ENCODE data around the gene WEE1.
A peak's percentile ranks its signal among the peaks of the same experiment; 100 is the strongest.
"Not testable (repeated sequence)": the region's sequence is repeated elsewhere in the genome, so short reads cannot be mapped to it uniquely, and the experiment has no call there.

WEE1 gene

DNA sequence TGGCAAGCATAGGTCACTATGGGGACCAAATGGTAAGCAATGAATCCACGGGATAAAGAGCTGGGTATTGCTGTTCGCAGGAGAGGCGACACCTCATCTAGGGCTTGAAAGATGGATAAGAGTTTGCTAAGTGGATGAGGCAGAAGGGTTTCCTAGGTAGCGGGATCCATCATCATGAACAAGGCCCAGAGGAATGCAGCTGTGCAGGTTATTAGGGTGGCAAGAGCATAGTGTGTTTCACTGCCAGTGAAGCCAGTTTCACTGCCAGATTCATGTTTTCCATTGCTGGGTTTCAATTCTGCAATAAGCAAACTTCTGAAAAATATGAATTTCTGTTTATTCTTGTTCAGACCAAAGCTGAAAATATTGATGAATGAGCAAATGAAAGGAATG, 27.2 kb downstream of the WEE1 start:
- no peak for DNase-seq

DNA sequence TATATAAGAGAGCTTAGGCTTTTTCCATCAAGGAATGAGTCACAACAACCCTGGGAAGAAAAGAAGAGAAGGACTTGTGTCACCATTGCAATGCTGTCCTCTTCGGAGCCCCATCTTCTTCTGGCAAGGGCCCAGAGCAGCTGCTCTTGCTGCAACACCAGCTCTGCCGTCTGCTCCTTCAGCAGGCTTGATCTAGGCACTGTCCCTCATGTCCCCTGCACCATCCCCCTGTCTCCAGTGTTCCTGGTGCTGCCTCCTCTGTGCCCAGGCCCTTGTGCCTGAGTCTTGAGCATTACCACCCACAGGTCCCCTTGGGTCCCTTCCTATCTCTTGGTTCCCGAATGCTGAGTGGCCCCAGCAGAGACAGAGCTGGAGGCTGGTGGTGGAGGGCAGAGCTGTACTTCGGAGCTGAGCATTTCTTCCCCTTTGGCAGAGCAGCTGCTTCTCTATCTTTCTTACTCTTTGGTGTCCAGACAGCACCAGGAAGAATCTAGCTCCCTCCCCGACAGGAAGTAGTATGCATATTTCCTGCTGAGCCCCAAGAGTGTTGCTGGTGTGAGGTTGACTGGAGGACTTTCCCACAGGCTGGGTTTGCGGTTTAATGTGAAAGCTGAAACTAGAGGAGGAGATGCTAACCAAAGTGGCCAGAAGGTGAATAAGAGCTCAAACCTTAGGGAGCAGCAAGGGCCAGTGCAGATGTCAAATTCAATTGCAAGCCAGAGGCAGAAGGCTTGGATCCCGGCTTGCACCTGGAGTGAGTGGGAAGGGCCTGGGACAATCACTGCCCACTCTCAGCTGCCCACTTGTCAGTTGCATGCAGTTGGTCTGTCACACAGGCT, 27.8 kb downstream of the WEE1 start:
- peak in 1 of 2 experiments; percentile 38 for DNase-seq

DNA sequence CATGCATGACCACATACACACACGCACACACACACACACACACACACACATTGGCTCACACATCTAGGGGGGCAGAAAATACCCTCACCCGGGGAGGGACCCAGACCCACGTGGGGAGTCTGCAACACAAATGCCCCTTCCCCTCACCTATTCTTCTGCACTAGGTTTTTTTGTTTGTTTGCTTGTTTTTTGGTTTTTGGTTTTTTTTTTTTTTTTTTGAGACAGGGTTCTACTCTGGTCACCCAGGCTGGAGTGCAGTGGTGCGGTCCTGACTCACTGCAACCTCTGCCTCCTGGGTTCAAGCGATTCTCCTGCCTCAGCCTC, 28.4 kb downstream of the WEE1 start:
- DNase-seq: no peak

DNA sequence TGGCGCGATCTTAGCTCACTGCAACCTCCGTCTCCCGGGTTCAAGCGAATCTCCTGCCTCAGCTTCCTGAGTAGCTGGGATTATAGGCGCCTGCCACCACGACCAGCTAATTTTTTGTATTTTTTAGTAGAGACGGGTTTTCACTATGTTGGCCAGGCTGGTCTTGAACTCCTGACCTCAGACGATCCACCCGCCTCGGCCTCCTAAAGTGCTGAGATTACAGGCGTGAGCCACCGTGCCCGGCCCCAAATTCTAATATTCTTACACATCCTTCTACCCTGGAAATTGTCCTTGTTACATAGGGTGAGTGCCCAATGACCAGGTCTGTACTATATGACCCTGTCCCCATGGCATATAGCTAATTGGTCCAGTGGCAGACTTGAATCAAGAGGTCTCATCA, 29.7 kb downstream of the WEE1 start:
- not testable (repeated sequence) for DNase-seq

DNA sequence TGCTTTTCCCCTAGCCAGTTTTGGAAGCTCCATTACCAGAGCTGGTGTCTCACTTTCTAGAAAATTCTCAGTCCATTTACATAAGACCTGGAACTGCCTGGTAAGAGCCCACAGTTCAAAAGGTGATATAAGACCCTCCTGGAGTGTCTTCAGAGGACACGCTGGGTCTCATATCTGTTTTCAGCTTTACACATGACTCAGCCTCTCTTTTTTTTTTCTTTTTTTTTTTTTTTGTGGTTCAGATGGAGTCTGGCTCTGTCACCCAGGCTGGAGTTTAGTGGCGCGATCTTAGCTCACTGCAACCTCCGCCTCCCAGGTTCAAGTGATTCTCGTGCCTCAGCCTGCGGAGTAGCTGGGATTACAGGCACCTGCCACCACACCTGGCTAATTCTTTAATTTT, 30.7 kb downstream of the WEE1 start:
- DNase-seq: no peak

DNA sequence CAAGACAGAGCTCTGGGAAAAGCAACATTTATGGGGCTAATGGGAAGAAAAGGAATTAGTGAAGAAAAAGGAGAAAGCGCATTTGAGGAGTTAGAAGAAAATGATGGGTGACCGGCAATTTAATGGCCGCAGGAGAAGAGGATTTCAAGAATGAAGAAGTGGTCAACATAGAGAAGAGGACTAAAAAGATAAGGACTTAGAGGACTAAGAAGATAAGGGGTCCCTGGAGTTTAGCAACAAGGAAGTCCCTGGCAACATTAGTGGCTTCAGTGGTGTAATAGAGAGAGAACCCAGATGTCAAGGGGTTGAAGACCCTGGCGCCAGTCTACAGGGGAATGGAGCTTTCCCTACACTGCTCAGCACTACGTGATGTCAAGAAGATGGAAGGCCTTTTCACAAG, 32.3 kb downstream of the WEE1 start:
- no peak for DNase-seq

DNA sequence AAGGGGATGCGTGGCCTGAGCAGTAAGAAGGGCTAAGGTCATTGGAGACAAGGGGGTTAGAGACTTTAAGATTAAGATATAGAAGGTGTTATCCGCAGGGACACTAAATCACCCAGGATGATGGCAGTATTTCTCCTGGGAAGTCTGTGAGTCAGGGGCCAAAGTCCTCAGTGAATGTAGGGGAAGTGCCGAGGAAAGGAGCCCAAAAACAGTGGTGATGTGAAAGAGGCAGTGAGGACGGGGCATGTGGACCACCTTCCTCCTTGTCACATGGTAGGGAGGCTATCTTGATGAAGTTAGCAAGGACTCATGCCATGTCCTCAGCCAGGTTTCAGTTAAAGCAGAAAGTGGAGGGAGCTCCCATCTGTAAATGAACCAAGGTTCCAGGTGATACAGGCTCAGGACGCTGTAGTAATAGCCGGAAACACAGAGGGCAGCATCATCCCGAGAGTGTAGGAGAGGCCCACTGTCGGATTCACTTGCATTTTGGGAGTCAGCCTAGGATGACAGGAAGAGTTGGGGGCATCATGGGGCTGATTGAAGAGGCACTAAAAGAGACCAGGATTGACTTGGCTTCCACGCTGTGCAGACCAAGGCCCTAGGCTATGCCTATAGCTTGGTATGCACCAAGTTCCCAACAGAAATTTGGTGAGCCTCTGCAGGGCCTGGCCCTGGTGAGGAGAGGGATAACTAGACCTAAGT, 33.5 kb downstream of the WEE1 start:
- no peak for DNase-seq

DNA sequence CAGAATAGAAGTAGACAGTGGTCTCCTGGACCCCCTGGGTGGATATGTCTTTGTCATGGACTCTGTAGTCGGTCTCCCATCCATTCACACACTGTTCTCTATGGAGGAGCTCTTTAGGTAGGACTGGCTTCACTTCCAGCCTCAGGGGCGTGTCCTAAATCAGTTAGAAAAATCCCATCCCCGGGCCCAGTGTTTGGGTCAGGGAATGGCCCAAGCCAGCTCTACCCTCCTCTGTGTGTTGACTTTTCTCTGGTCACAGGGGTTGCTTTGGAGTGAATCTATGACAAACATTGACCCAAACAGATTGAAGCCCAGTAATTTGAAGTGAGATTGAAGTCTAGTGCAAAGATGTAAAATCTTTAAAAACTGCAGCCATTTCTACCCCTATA, 34.0 kb downstream of the WEE1 start:
- DNase-seq: no peak

DNA sequence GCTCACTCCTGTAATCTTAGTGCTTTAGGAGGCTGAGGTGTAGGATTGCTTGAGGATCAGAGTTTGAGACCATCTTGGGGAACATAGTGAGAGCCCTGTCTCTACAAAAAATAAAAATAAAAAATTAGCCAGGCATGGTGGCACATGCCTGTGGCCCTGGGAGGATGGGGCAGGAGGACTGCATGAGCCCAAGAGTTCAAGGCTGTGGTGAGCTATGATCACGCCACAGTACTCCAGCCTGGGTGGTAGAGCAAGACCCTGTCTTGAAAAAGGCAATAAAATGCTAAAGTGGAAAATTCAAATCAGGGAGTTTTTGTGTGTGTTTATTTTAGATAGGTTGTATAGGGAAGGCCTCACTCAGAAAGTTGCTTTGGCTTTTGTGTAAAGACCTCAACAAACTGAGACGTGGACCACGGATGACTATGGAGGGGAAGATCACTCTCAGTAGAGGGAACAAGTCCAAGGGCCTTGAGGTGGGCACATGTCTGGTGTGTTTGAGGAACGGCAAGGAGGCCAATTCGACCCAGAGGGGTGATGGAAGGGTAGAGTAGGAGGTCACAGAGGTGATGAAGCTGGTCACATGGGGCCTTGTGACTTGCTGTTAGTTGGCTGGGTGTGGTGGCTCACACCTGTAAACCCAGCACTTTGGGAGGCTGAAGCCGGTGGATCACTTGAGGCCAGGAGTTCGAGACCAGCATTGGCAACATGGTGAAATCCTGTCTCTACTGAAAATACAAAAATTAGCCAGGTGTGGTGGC, 35.7 kb downstream of the WEE1 start:
- DNase-seq: no peak

DNA sequence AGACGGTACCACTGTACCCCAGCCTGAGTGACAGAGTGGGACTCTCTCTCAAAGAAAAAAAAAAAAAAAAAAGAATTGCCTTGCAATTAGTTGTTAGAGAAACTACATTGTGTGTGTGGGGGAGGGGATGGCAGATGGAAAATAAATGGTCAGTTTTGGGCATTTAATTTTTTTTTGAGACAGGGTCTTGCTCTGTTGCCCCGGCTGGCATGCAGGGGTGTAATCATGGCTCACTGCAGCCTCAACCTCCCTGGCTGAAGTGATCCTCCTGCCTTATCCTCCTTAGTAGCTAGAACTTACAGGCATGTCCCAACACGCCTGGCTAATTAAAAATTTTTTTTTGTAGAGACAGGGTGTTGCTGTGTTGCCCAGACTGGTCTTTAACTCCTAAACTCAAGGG, 36.4 kb downstream of the WEE1 start:
- no peak for DNase-seq

DNA sequence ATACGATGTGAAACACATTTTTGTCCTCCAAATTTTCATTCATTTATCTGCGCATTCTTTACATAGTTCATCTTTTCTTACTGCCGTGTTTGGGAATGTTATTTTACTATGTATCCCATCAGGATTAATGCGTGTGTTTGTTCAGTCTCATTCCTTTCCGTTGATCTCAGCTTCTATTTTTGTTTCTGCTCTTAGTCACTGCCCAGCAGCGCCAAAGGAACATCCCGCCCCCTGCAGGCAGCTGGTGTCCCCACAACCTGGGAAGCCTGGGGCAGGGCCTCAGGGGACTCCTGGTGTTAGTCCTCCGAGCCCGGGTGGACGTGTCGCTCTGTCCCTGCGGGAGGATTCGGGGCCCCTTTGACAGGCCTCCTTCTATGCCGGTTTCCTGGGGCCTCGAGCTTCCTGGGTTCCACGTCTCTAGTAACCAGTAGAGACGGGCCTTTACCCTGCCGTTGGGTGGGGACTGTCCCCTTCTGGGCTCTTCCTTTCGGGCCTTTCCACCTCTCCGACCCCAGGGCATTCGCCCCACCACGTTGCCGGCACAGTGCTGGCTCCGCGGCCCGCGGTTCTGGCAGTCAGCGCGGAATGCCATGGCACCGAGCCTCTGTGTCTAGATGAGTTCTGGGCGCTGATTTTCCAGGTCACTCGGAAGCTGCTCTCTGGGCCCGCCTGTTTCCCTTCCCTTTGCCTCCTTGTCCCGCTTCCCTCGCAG, 39.8 kb downstream of the WEE1 start:
- DNase-seq: peak; percentile 81 to 84

DNA sequence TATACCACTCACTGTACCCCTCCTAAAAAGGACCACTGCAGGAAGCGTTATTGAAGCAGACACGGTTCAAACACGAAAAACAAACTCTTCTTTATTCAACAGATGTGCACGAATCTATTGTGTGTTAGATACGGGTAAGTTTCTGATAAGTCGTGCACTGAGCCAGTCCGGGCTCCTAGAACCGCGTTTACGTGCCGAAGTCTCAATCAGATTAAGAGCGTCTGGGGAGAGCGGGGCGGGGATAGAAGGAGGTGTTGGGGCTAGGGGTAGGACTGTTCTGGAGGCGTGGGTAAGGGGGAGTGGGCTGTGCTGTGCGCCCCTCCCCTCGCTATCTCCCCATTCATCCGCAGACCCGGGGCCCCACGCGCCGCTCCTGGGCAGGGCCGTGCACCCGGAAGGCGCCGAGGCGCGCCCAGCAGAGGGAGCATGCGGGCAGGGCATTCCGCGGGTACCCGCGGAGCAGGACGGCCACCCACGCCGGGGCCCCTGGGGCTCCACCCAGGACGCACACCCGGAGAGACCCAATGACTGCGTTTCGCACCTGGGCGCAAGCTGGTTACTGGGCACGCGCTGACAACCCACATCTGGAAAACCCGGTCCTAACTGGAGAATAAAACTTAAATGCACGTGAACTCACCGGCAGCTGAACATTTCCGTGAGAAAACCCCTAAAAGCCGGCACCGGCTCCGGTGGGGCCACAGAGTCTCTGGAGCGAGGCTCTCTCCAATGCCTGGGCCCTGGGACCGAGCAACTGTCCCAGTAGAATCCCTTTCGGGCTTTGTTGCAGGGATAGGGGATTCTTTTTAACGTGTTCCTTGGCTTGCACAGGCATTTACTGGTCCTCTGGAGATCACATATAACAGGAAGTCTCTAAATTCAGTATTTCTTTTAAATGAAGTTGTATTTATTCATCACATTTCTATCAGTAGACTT, 40.6 kb downstream of the WEE1 start:
- DNase-seq: peak; percentile 91 to 93

DNA sequence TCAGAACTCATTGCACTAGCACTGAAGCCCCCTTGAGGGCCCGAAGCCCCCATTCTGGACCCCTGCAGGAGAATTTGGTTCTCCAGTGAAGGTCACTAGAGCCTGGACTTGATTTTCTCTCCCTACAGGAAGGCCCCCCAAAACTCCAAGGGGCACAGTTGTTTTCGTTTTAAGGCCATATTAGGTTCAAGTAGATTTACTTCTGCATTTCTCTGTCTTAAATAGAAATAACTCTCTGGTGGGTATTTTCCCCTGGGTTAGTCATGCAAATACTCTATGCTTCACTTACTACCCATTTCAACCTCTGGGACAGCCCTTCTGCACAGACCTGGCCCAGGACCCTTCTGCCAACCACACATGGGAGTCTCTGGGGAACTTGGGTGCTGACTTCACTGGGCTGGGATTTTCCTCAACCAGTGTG, 41.6 kb downstream of the WEE1 start:
- DNase-seq: no peak

DNA sequence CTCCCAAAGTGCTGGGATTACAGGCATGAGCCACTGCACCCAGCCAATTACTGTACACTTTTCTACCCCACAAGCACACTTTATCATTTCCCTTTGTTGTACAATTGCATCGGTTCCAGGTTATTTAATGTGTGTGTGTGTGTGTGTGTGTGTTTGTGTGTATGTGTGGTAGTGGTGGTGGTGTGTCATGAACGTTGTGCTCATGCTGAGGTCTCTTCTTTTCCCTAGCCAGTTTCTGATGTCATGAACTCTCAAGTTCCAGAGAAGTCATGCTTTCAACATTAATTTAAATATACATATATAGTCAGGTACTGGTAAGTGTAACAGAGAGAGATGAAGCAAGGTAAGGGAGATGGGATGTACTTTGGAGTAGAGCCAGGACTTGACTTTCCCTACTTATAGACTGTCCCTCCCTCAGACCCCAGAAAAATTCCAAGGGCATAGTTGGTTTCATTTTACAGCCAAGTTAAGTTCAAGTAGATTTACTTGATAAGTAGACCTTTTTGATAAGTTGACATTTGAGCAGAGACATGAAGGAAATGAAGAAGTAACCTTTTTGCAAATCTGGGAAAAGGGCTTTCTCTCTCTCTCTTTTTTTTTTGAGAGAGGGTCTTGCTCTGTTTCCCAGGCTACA, 42.7 kb downstream of the WEE1 start:
- DNase-seq: no peak

DNA sequence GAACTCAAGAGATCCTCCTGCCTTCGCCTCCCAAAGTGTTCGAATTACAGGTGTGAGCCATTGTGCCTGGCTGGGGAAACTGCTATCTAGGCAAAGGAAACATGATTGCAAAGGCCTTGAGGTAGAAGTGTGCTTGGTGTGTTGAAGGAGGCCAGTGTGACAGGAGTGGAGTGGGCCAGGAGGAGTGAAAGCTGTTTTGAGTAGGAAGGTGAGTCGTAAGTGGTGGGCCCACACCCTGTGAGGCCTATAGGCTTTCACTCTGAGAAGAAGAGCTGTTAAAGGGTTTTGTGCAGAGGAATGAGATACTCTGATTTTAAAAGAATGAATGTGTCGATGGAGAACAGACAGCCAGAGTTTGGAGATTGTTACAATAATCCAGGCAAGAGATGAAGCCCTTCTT, 43.4 kb downstream of the WEE1 start:
- no peak for DNase-seq

DNA sequence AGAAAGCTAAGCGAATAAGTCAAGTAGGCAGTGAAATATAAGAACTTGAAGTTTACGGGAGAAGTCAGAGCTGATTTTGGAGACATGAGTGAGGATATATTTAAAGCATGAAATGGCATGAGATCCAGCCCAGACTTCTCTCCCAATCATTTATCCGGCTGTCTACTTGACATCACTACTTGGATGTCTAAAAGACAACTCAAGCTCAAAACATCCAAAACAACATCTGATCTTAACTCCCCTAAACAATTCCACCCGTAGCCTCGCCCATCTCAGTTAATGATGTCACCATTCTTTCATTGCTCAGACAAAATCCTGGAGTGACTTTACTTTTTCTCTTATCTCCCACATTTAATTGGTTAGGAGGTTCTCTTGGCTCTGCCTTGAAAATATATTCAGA, 44.5 kb downstream of the WEE1 start:
- no peak for DNase-seq

DNA sequence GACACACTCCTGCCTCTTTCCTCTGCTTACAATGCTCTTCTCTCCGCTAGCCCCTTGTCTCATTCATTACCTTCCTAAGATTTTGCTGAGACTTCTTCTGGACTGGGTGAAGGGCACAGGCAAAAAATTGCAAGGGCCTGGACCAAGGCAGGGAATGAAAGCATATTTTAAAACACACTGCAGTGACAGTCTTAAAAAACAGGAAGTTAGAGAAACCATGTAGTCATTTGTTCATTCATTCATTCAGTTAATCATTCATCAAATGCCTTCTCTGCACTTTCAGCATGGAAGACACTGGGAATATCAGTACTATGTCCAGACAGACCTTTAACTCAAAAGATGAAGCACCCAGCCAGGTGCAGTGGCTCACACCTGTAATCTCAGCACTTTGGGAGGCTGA, 45.5 kb downstream of the WEE1 start:
- DNase-seq: no peak

DNA sequence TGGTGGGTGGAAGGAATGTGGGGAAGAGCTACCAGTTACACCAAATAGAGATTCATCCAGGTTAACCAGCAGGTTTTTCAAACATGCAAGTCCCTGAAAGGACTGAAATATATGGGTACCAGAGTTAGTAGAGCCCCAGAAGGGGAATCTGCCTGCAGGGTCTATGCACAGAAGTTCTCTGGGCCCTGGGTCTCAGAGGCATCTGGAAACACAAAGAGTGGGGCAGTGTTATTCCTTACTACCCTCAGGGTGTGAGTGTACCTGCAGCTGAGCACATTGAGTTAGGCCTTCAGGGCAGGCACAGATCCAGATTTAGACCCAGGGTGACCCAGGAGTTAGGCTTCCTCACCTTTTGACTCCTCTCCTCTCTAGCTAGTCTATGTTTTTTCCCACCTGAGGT, 46.5 kb downstream of the WEE1 start:
- DNase-seq: no peak

DNA sequence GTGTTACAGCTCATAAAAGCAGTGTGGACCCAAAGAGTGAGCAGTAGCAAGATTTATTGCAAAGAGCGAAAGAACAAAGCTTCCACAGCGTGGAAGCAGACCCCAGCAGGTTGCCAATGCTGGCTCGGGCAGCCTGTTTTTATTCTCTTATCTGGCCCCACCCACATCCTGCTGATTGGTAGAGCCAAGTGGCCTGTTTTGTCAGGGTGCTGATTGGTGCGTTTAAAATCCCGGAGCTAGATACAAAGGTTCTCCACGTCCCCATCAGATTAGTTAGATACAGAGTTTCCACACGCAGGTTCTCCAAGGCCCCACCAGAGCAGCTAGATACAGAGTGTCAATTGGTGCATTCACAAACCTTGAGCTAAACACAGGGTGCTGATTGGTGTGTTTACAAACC, 48.9 kb downstream of the WEE1 start:
- DNase-seq: not testable (repeated sequence)

DNA sequence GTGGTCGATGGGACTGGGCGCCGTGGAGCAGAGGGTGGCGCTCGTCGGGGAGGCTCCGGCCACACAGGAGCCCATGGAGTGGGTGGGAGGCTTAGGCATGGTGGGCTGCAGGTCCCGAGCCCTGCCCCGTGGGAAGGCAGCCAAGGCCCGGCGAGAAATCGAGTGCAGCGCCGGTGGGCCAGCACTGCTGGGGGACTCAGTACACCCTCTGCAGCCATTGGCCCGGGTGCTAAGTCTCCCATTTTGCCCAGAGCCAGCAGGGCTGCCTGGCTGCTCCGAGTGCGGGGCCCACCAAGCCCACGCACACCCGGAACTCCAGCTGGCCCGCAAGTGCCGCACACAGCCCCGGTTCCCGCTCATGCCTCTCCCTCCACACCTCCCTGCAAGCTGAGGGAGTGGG, 49.6 kb downstream of the WEE1 start:
- DNase-seq: not testable (repeated sequence)

DNA sequence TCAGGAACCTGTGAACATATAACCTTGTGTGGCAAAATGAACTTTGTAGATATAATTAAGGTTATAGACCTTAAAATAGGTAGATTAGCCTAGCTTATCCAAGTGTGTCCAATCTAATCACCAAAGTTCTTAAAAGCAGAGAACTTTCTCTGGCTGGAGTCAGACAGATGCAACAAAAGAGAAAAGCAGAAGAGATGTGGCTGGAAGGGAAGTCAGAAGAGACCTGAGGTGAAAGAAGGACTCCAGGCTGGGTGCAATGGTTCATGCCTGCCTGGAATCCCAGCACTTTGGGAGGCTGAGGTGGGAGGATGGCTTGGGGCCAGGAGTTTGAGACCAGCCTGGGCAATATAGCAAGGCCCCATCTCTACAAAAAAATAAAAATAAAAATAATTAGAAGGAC, 51.0 kb downstream of the WEE1 start:
- no peak for DNase-seq

DNA sequence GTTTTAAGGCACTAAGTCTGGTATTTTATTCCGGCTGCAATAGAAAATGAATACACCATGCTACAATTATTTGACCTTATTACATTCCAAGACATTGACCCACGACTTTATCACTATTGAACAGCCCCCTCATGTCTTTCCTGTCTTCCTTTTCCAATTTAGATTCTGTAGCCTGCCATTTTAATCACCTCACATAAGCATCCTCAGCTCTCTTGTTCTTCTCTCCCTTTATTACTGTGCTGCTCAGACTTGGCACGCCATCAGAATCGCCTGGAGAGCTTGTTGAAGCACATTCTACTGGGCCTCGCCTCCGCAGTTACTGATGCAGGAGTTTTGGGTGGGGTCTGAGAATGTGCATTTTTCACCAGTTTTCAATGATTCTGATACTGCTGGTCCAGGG, 51.7 kb downstream of the WEE1 start:
- no peak for DNase-seq
